ENCODE measurements around the gene RDH8. TPM values are rescaled to one million over a fixed set of nuclear protein-coding genes. Genes with fewer than 3 reads are reported as not detected.

Gene RDH8
- total RNA-seq, 1 experiment from 2014 or later: not detected

- Histone ChIP-seq H3K27me3 (replicated peaks; ENCODE audit: insufficient read depth, low read depth, low read length, poor library complexity) (no peaks in the 10 kb centered on the region), H3K4me3 (ENCODE audit: low read depth, low read length, poor library complexity, severe bottlenecking) (no peak overlapping the region), H3K9me3 (ENCODE audit: low read depth, low read length, poor library complexity, severe bottlenecking) (no peaks in the 10 kb centered on the region), H3K27ac (ENCODE audit: low read depth, low read length, poor library complexity, severe bottlenecking) (no peak overlapping the region), H3K4me1 (ENCODE audit: insufficient read depth, low read length, poor library complexity, severe bottlenecking) (no peaks in the 10 kb centered on the region), H3K36me3 (ENCODE audit: insufficient read depth, low read length, poor library complexity, severe bottlenecking) (no peaks in the 10 kb centered on the region)
- intact Hi-C loops (cut with micrococcal nuclease; ENCODE audit: unreplicated experiment): no loop called here
- ChIA-PET POLR2A (ENCODE audit: low non-redundant PET) (no interaction called here), CTCF (interaction anchor here (0.6 kb wide), 1 partner anchor 12 kb away, joined by 3 read pairs; no protein-coding TSS in a partner anchor)
- TF ChIP-seq CTCF (conservative IDR thresholded peaks at IDR 0.05; ENCODE audit: low read depth, low read length) (no peak), EZH2 (IDR thresholded peaks at IDR 0.05; ENCODE audit: borderline replicate concordance, low read depth, low read length, poor library complexity, severe bottlenecking) (no peak)
- no TSS peak for BruUV-seq (replicated peaks)
- DNase-seq (ENCODE audit: low spot score): no peak
Measured at GRCh38 chr19:10049626-10050025, 36.3 kb downstream of the RDH8 start.

DNA sequence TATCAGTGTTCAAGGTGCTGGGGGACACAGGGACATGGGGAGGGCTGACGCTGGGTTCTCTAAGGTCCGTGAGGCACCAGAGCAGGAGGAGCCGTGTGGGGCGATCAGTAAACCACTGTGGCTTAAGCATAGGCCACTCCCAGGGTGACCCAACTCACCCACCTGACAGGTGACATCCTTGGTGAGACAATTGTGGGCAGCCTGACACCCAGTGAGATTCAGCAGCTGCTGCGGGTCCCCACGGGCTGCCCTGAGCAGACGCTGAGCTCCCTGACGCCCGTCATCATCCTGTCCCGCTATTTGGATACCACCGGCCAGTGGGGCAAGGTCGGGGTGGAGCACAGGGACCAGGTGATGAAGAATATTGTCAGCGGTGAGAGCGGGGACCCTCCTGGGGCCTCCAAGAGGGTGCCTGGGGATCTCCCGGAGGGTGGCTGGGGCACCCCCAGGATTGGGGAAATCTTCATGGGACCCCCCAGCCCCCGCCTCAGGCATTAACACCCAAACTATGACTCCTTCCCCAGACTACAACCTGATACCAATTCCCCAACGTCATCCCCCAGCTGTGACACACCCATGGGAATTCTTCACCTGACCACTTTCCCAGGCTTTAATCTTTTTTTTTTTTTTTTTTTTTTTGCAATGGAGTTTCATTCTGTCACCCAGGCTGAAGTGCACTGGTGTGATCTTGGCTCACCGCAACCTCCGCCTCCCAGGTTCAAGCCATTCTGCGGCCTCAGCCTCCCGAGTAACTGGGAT lies 39.5 kb downstream of the RDH8 start:
- POLR2A ChIA-PET (ENCODE audit: low non-redundant PET): no interaction called here
- H3K4me1 ChIP-seq (ENCODE audit: insufficient read depth, low read length, poor library complexity, severe bottlenecking): no peaks in the 10 kb centered on the region

GRCh38 chr19:10061717-10062310 lies 48.5 kb downstream of the RDH8 start:
- POLR2A ChIA-PET (ENCODE audit: low non-redundant PET): no interaction called here
- DNase-seq (ENCODE audit: low spot score): no peak
- BruUV-seq (replicated peaks): no TSS peak

More for the DNA sequence above, 39.5 kb downstream of the RDH8 start:
- no peak for TF ChIP-seq EZH2 (IDR thresholded peaks at IDR 0.05; ENCODE audit: borderline replicate concordance, low read depth, low read length, poor library complexity, severe bottlenecking)
- TF ChIP-seq CTCF (conservative IDR thresholded peaks at IDR 0.05; ENCODE audit: low read depth, low read length): no peak
- no TSS peak for BruUV-seq (replicated peaks)
- Histone ChIP-seq H3K27ac (ENCODE audit: low read depth, low read length, poor library complexity, severe bottlenecking) (no peak overlapping the region), H3K36me3 (ENCODE audit: insufficient read depth, low read length, poor library complexity, severe bottlenecking) (no peaks in the 10 kb centered on the region), H3K4me3 (ENCODE audit: low read depth, low read length, poor library complexity, severe bottlenecking) (no peak overlapping the region), H3K27me3 (replicated peaks; ENCODE audit: insufficient read depth, low read depth, low read length, poor library complexity) (no peaks in the 10 kb centered on the region), H3K9me3 (ENCODE audit: low read depth, low read length, poor library complexity, severe bottlenecking) (no peaks in the 10 kb centered on the region)
- intact Hi-C loops (cut with micrococcal nuclease; ENCODE audit: unreplicated experiment): no loop called here
- CTCF ChIA-PET: no interaction called here
- no peak for DNase-seq (ENCODE audit: low spot score)

More at GRCh38 chr19:10061717-10062310, 48.5 kb downstream of the RDH8 start:
- CTCF ChIA-PET: interaction anchor here (0.7 kb wide), 1 partner anchor 1481 kb away, joined by 3 read pairs; no protein-coding TSS in a partner anchor
- Histone ChIP-seq H3K36me3 (ENCODE audit: insufficient read depth, low read length, poor library complexity, severe bottlenecking) (no peaks in the 10 kb centered on the region), H3K9me3 (ENCODE audit: low read depth, low read length, poor library complexity, severe bottlenecking) (no peaks in the 10 kb centered on the region), H3K27ac (ENCODE audit: low read depth, low read length, poor library complexity, severe bottlenecking) (no peak overlapping the region), H3K4me1 (ENCODE audit: insufficient read depth, low read length, poor library complexity, severe bottlenecking) (no peaks in the 10 kb centered on the region), H3K4me3 (ENCODE audit: low read depth, low read length, poor library complexity, severe bottlenecking) (no peak overlapping the region), H3K27me3 (replicated peaks; ENCODE audit: insufficient read depth, low read depth, low read length, poor library complexity) (peaks cover 4% of the 10 kb centered on the region)
- TF ChIP-seq EZH2 (IDR thresholded peaks at IDR 0.05; ENCODE audit: borderline replicate concordance, low read depth, low read length, poor library complexity, severe bottlenecking): no peak
- no peak for TF ChIP-seq CTCF (conservative IDR thresholded peaks at IDR 0.05; ENCODE audit: low read depth, low read length)
- intact Hi-C loops (cut with micrococcal nuclease; ENCODE audit: unreplicated experiment): no loop called here
